Glutamatergic neuron (in vitro differentiated cells): ENCODE measurements around the gene HIPK3. TPM values are rescaled to one million over a fixed set of nuclear protein-coding genes. Genes with fewer than 3 reads are reported as not detected.

Experiments used
- DNase-seq: peaks from one replicate; pipeline ENCODE4 v3.0.0; 2022
- H3K27ac Mint-ChIP-seq: one replicate; pipeline ENCODE4 v1.8.0; 2020; ENCODE audit warnings: mild to moderate bottlenecking, mixed read lengths, inconsistent platforms; ENCODE audit not compliant: unreplicated experiment
- H3K27me3 Mint-ChIP-seq: one replicate; pipeline ENCODE4 v1.8.0; 2020; ENCODE audit warnings: mild to moderate bottlenecking, moderate library complexity, mixed read lengths, inconsistent platforms; ENCODE audit not compliant: unreplicated experiment
- H3K36me3 Mint-ChIP-seq: one replicate; pipeline ENCODE4 v1.8.0; 2020; ENCODE audit warnings: mild to moderate bottlenecking, mixed read lengths, inconsistent platforms; ENCODE audit not compliant: unreplicated experiment
- H3K4me1 Mint-ChIP-seq: one replicate; pipeline ENCODE4 v1.8.0; 2020; ENCODE audit warnings: mild to moderate bottlenecking, low read depth, mixed read lengths, inconsistent platforms; ENCODE audit not compliant: unreplicated experiment
- H3K4me3 Mint-ChIP-seq: one replicate; pipeline ENCODE4 v1.8.0; 2020; ENCODE audit warnings: mild to moderate bottlenecking, mixed read lengths, inconsistent platforms; ENCODE audit not compliant: unreplicated experiment
- H3K9me3 Mint-ChIP-seq: one replicate; pipeline ENCODE4 v1.8.0; 2020; ENCODE audit warnings: mild to moderate bottlenecking, moderate library complexity, mixed read lengths, inconsistent platforms; ENCODE audit not compliant: unreplicated experiment
- CTCF ChIP-seq: fragments of 200-600 bp; sonication (generic); IDR thresholded peaks from one replicate; pipeline ENCODE4 v1.5.0; 2021; ENCODE audit not compliant: partially characterized antibody, unreplicated experiment
- total RNA-seq: library from RNA; stranded (reverse); fragmentation: NEBNext Ultra II Directional; extraction: Animal tissue kit (Norgen Biotek cat#: 25700); gene quantifications from one replicate; pipeline ENCODE4 v1.2.1, GENCODE V29; 2021; ENCODE audit not compliant: unreplicated experiment

HIPK3 gene
- total RNA-seq, 1 donor from 2014 or later: 56.5 TPM

GRCh38 chr11:33272338-33273107, 15.3 kb downstream of the HIPK3 start:
- no peaks in the 10 kb centered on the region for H3K36me3 Mint-ChIP-seq
- H3K9me3 Mint-ChIP-seq: no peaks in the 10 kb centered on the region
- DNase-seq: no peak
- no peaks in the 10 kb centered on the region for H3K4me1 Mint-ChIP-seq
- H3K27ac Mint-ChIP-seq: no peak overlapping the region
- no peak overlapping the region for H3K4me3 Mint-ChIP-seq
- TF ChIP-seq CTCF: no peak
- H3K27me3 Mint-ChIP-seq: peaks cover 2% of the 10 kb centered on the region

- DNase-seq: no peak
- TF ChIP-seq CTCF: no peak
- H3K36me3 Mint-ChIP-seq: no peaks in the 10 kb centered on the region
- H3K9me3 Mint-ChIP-seq: no peaks in the 10 kb centered on the region
- H3K27me3 Mint-ChIP-seq: peaks cover 2% of the 10 kb centered on the region
- H3K27ac Mint-ChIP-seq: no peak overlapping the region
- H3K4me1 Mint-ChIP-seq: no peaks in the 10 kb centered on the region
- H3K4me3 Mint-ChIP-seq: no peak overlapping the region
These were observed 16.5 kb downstream of the HIPK3 start for GRCh38 chr11:33273656-33274055.

GRCh38 chr11:33280411-33280810, 23.2 kb downstream of the HIPK3 start:
- no peaks in the 10 kb centered on the region for H3K4me1 Mint-ChIP-seq
- no peak overlapping the region for H3K4me3 Mint-ChIP-seq
- no peak for DNase-seq
- no peaks in the 10 kb centered on the region for H3K27me3 Mint-ChIP-seq
- H3K27ac Mint-ChIP-seq: no peak overlapping the region
- no peaks in the 10 kb centered on the region for H3K36me3 Mint-ChIP-seq
- no peaks in the 10 kb centered on the region for H3K9me3 Mint-ChIP-seq
- TF ChIP-seq CTCF: no peak

- Mint-ChIP-seq H3K9me3 (no peaks in the 10 kb centered on the region), H3K4me1 (no peaks in the 10 kb centered on the region), H3K27ac (no peak overlapping the region), H3K4me3 (no peak overlapping the region), H3K27me3 (no peaks in the 10 kb centered on the region), H3K36me3 (no peaks in the 10 kb centered on the region)
- TF ChIP-seq CTCF: no peak
- no peak for DNase-seq
These were observed 24.6 kb downstream of the HIPK3 start for GRCh38 chr11:33281758-33282157.

GRCh38 chr11:33284818-33285217, 27.6 kb downstream of the HIPK3 start:
- Mint-ChIP-seq H3K4me1 (no peaks in the 10 kb centered on the region), H3K9me3 (no peaks in the 10 kb centered on the region), H3K4me3 (no peak overlapping the region), H3K27me3 (no peaks in the 10 kb centered on the region), H3K36me3 (peaks cover 3% of the 10 kb centered on the region), H3K27ac (no peak overlapping the region)
- TF ChIP-seq CTCF: no peak
- no peak for DNase-seq
